PC-3 (cell line): ENCODE results near the gene ZNF648. TPM values are rescaled to one million over a fixed set of nuclear protein-coding genes. Genes with fewer than 3 reads are reported as not detected.
A peak's percentile ranks its signal among the peaks of the same experiment; 100 is the strongest.

Source experiments
- ATAC-seq: fragments of 200-7000 bp; cut with Tn5 transposase; 2 replicates; pipeline ENCODE4 v1.9.1; 2020; ENCODE audit warnings: mild to moderate bottlenecking, moderate library complexity
- BruUV-seq: library from RNA; stranded (reverse); fragments of 400-500 nt; replicated peaks from 2 replicates; lab custom pipeline; 2021; lab: Mats Ljungman, UMichigan
- CTCF ChIA-PET: fragments of 300-600 bp; sonication (Branson Sonifier 250); formaldehyde crosslinking; loops from one replicate; lab custom pipeline; 2022; ENCODE audit warnings: antibody characterized with exemption; lab: Charles Lee
- POLR2A ChIA-PET: fragments of 300-600 bp; sonication (Branson Sonifier 250); formaldehyde crosslinking; loops from one replicate; lab custom pipeline; 2022; ENCODE audit warnings: antibody characterized with exemption; ENCODE audit not compliant: unreplicated experiment; lab: Charles Lee
- DNase-seq: peaks from one replicate; pipeline ENCODE4 v3.0.0-alpha.2; 2015
- H2AFZ ChIP-seq: fragments of 300-600 bp; sonication (generic); 2 replicates; pipeline ENCODE4 v1.6.0; 2016; ENCODE audit warnings: antibody characterized with exemption, low read length
- H3F3A ChIP-seq: fragments of 300-600 bp; sonication (generic); one replicate; pipeline ENCODE4 v1.6.0; 2017; ENCODE audit warnings: antibody characterized with exemption, low read length, control low read depth, mild to moderate bottlenecking; ENCODE audit not compliant: unreplicated experiment
- H3K27ac ChIP-seq: fragments of 300-600 bp; sonication (generic); 2 replicates; pipeline ENCODE4 v1.5.1; 2016; ENCODE audit warnings: mild to moderate bottlenecking, low read length
- H3K27me3 ChIP-seq: fragments of 300-600 bp; sonication (generic); 2 replicates; pipeline ENCODE4 v1.6.1; 2016; ENCODE audit warnings: low read length, mixed read lengths
- H3K36me3 ChIP-seq: fragments of 300-600 bp; sonication (generic); 2 replicates; pipeline ENCODE4 v1.6.1; 2016; ENCODE audit warnings: low read depth, mixed run types, low read length, mixed read lengths
- H3K4me1 ChIP-seq: fragments of 300-600 bp; sonication (generic); 2 replicates; pipeline ENCODE4 v1.5.1; 2016; ENCODE audit warnings: low read length; ENCODE audit not compliant: insufficient read depth
- H3K4me2 ChIP-seq: fragments of 300-600 bp; sonication (generic); 2 replicates; pipeline ENCODE4 v1.6.0; 2016; ENCODE audit warnings: low read length
- H3K4me3 ChIP-seq: fragments of 300-600 bp; sonication (generic); 2 replicates; pipeline ENCODE4 v1.5.1; 2016; ENCODE audit warnings: mild to moderate bottlenecking, low read length, mixed read lengths
- H3K79me2 ChIP-seq: fragments of 300-600 bp; sonication (generic); 2 replicates; pipeline ENCODE4 v1.6.1; 2017; ENCODE audit warnings: low read length, mixed read lengths
- H3K9ac ChIP-seq: fragments of 300-600 bp; sonication (generic); 2 replicates; pipeline ENCODE4 v1.6.0; 2016; ENCODE audit warnings: mild to moderate bottlenecking, low read length
- H3K9me2 ChIP-seq: fragments of 300-600 bp; sonication (generic); replicated peaks from 2 replicates; pipeline ENCODE4 v1.6.1; 2016; ENCODE audit warnings: mixed run types, low read length, mixed read lengths
- H3K9me3 ChIP-seq: fragments of 300-600 bp; sonication (generic); 2 replicates; pipeline ENCODE4 v1.6.1; 2016; ENCODE audit warnings: low read length, mixed read lengths
- H4K20me1 ChIP-seq: fragments of 300-600 bp; sonication (generic); 2 replicates; pipeline ENCODE4 v1.6.1; 2016; ENCODE audit warnings: low read length, mixed read lengths
- EZH2 ChIP-seq: fragments of 300-600 bp; sonication (generic); IDR thresholded peaks from one replicate; pipeline ENCODE4 v1.6.1; 2017; ENCODE audit warnings: antibody characterized with exemption, mild to moderate bottlenecking, low read length; ENCODE audit not compliant: unreplicated experiment
- EZH2phosphoT487 ChIP-seq: fragments of 300-600 bp; sonication (generic); IDR thresholded peaks from 2 replicates; pipeline ENCODE4 v1.6.1; 2018; ENCODE audit warnings: mild to moderate bottlenecking, antibody characterized with exemption, low read length, borderline replicate concordance
- intact Hi-C: fragments of 100-400 bp; cut with micrococcal nuclease; formaldehyde crosslinking; loops from 2 replicates; pipeline ENCODE4 v1.9.0; 2023
- total RNA-seq: library from RNA; depleted of rRNA; stranded (reverse); fragments of >200 nt; gene quantifications from 2 replicates; pipeline ENCODE4 v1.2.3, GENCODE V29; 2014
- TF ChIP-seq, protein P1 (sequence below): fragments of 300-600 bp; sonication (generic); conservative IDR thresholded peaks from 2 replicates; pipeline ENCODE4 v1.5.1; 2017; ENCODE audit warnings: antibody characterized with exemption, low read depth, mild to moderate bottlenecking, low read length

ZNF648 gene
- total RNA-seq, 1 experiment from 2014 or later: not detected

DNA sequence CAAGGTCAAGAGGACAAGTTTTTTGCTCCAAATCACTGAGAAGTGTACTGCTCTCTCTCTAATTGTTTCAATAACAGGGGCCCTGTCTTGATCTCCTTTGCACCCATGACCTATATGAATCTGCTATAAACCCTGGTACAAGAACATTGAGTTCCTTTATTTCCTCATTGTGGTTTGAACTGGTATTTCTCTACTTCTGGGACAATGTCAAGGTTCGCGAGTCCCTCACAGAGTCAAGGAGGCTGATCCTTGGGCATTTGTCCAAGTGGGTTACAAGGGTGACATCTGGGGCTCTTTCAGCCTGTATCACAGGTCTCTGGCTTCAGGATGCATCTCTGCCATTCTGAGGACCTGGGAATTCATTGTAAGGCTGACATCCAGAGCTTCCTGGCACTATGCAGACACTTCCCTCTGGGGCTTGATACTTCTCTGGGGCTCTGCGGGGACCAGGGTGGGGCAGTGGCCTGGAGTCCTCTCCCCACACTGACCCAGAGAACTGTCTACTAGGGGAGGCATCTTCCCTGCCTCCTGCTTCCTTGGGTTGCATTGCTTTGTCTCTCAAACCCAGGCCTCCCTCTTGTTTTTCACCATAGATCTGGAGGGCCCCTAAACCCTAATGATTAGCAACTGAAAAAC, 22.5 kb upstream of the ZNF648 start:
- peaks cover 15% of the 10 kb centered on the region for H3K4me1 ChIP-seq
- ATAC-seq: no peak
- no peaks in the 10 kb centered on the region for H4K20me1 ChIP-seq

DNA sequence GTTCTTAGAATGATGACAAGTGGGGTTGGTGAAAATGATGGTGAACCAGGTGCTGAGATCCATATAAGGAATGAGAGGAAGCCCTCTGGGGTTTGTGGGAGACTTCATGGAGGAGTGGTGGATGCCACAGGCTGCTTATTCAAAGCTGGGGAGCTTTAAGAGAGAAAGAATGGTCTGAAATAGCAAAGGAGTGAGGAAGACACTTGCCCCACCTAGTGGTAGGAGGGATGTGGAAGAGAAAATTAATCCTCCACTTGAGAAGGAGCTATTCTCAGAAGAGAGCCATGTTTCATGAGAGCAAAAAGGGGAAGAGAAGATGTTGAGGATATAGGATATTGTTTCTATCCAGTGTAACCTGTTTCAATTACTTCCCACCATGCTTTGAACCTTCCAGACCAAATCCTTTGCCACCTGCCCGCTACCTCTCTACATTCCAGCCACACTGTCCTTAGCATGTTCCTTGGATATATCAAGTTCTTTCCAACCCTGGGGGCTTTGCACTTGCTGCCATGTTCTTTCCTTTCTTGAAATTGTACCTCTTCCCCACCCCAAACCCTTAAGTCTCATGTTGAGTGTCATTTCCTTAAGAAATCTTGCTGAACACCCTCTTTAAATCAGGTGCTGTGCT, 19.6 kb upstream of the ZNF648 start:
- no peak for ATAC-seq
- CTCF ChIA-PET: interaction anchor here (0.5 to 1.5 kb wide), 12 partner anchors 26 to 622 kb away, joined by 3 to 7 read pairs (median 3); partner anchors contain the start of gene TEDDM1

More for the DNA sequence above, 22.5 kb upstream of the ZNF648 start:
- Histone ChIP-seq H2AFZ (no peak overlapping the region), H3K9ac (no peak overlapping the region), H3K27me3 (no peaks in the 10 kb centered on the region), H3K27ac (no peak overlapping the region), H3K4me2 (no peak overlapping the region), H3F3A (no peaks in the 10 kb centered on the region), H3K79me2 (no peaks in the 10 kb centered on the region), H3K36me3 (no peaks in the 10 kb centered on the region), H3K9me3 (no peaks in the 10 kb centered on the region), H3K9me2 (no peaks in the 10 kb centered on the region), H3K4me3 (no peak overlapping the region)
- intact Hi-C loops: loop anchor here (2.0 to 10.0 kb wide), 7 partner anchors 37 to 701 kb away; partner anchors contain the start of gene NPL
- POLR2A ChIA-PET: no interaction called here
- DNase-seq: no peak
- TF ChIP-seq, protein P1, sequence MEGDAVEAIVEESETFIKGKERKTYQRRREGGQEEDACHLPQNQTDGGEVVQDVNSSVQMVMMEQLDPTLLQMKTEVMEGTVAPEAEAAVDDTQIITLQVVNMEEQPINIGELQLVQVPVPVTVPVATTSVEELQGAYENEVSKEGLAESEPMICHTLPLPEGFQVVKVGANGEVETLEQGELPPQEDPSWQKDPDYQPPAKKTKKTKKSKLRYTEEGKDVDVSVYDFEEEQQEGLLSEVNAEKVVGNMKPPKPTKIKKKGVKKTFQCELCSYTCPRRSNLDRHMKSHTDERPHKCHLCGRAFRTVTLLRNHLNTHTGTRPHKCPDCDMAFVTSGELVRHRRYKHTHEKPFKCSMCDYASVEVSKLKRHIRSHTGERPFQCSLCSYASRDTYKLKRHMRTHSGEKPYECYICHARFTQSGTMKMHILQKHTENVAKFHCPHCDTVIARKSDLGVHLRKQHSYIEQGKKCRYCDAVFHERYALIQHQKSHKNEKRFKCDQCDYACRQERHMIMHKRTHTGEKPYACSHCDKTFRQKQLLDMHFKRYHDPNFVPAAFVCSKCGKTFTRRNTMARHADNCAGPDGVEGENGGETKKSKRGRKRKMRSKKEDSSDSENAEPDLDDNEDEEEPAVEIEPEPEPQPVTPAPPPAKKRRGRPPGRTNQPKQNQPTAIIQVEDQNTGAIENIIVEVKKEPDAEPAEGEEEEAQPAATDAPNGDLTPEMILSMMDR: no peak
- no peak for TF ChIP-seq EZH2
- no peak for TF ChIP-seq EZH2phosphoT487
- CTCF ChIA-PET: interaction anchor here (1.5 kb wide), 1 partner anchor 59 kb away, joined by 8 read pairs; no protein-coding TSS in a partner anchor
- no TSS peak for BruUV-seq

More for the DNA sequence above, 19.6 kb upstream of the ZNF648 start:
- no peak overlapping the region for H3K9ac ChIP-seq
- no TSS peak for BruUV-seq
- H3K9me3 ChIP-seq: no peaks in the 10 kb centered on the region
- no peaks in the 10 kb centered on the region for H4K20me1 ChIP-seq
- intact Hi-C loops: loop anchor here (10.0 kb wide), 4 partner anchors 104 to 704 kb away; partner anchors contain the start of gene NPL
- H3F3A ChIP-seq: no peaks in the 10 kb centered on the region
- H2AFZ ChIP-seq: no peak overlapping the region
- POLR2A ChIA-PET: no interaction called here
- H3K79me2 ChIP-seq: no peaks in the 10 kb centered on the region
- no peak overlapping the region for H3K4me2 ChIP-seq
- DNase-seq: peak; percentile 51
- H3K4me3 ChIP-seq: no peak overlapping the region
- TF ChIP-seq, protein P1: peak; percentile 67
- TF ChIP-seq EZH2 (no peak), EZH2phosphoT487 (no peak)
- H3K9me2 ChIP-seq: no peaks in the 10 kb centered on the region
- peaks cover 3% of the 10 kb centered on the region; the same call in 1 of the 2 replicates for H3K4me1 ChIP-seq
- no peaks in the 10 kb centered on the region for H3K36me3 ChIP-seq
- H3K27ac ChIP-seq: no peak overlapping the region
- H3K27me3 ChIP-seq: no peaks in the 10 kb centered on the region
